ENCODE results near the gene SMPD1.

DNA sequence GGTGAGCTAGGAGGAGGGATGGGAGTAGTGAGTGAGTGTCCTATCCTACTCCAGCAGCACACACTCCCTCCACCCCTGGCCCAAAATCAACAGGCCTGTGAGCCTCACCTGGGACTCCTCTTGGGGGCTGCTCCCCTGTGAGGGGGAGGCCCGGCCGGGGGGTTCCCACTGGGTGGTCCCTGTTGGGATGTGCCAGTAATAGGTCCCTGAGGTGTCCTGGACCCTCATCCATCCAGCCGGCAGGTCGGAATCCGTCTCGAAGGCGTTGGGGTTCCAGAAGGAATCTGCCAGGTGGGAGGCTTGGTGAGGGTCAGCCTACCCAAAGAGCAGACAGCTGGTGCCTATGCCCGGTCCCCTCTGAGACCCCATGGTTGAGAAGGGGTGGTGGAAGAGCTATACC is 13.3 kb downstream of the SMPD1 start:
- no peak for TF ChIP-seq LEF1 (IDR thresholded peaks at IDR 0.05; ENCODE audit: borderline replicate concordance)
- no peak for TF ChIP-seq HDGF (IDR thresholded peaks at IDR 0.05; ENCODE audit: borderline replicate concordance)

Data from HEK293T (cell line).